ENCODE measurements around the gene ING2.

DNA sequence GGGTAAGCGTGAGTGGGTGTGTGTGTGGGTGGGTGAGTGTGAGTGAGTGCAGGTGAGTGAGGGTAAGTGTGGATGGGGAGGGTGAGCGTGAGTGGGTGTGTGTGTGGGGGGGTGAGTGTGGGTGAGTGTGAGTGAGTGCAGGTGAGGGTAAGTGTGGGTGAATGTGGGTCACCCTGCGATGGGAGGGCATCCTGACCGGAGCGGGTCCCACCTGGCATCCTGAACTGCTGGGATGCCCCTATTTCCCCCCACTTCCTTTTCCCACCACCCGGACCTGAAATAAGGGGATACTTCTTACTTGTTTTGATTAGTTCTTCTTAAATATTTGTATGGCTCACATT lies 49.5 kb downstream of the ING2 start:
- TF ChIP-seq POLR2A (IDR thresholded peaks at IDR 0.05), result no peak
- TF ChIP-seq, protein P1, sequence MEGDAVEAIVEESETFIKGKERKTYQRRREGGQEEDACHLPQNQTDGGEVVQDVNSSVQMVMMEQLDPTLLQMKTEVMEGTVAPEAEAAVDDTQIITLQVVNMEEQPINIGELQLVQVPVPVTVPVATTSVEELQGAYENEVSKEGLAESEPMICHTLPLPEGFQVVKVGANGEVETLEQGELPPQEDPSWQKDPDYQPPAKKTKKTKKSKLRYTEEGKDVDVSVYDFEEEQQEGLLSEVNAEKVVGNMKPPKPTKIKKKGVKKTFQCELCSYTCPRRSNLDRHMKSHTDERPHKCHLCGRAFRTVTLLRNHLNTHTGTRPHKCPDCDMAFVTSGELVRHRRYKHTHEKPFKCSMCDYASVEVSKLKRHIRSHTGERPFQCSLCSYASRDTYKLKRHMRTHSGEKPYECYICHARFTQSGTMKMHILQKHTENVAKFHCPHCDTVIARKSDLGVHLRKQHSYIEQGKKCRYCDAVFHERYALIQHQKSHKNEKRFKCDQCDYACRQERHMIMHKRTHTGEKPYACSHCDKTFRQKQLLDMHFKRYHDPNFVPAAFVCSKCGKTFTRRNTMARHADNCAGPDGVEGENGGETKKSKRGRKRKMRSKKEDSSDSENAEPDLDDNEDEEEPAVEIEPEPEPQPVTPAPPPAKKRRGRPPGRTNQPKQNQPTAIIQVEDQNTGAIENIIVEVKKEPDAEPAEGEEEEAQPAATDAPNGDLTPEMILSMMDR (IDR thresholded peaks at IDR 0.05), result no peak
